Measurements from ENCODE around the gene ZBTB7B.

The ZBTB7B gene

GRCh38 chr1:154969860-154970452 lies 32.6 kb upstream of the ZBTB7B start:
- TF ChIP-seq CTCF (IDR thresholded peaks at IDR 0.05), result no peak

DNA sequence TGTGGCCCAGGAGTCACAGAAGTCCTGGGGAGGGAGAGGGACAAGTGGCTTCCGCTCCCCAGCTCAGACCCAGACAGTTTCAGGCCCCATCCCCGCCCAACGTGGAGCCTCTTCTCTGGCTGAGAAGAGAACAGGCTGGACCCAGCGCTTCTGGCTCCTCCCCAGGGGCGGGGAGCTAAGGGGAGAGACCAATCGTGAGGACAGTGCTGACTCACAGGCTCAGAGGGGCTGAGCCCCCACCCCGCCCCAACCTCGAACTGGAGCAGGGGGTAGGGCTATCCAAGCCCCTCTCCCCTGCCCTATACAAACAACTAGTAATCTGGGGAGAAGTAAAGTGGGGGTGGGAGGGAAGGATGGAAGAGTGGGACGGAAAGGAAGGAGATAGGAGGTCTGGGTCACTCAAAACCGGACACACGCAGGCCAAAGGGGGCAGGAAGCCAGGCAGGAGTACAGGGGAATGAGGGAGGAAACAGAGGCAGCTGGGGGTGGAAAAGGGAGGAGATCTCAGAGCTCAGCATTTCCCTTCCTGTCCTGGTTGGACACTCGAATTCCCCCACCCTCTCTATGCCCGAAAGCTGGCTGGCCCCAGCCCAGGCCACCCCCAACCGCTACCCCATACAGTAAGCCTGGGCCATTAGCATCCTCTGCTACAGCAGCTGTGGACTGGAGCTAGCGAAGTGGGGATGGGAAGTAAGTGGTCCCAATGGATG lies 31.8 kb upstream of the ZBTB7B start, which contains the start of gene SHC1:
Gene SHC1, minus strand, starts transcription at position 117 of the 710 bp plus-strand sequence. CDS start 221 bp downstream, outside the sequence.
- no peak for TF ChIP-seq CTCF (IDR thresholded peaks at IDR 0.05)

DNA sequence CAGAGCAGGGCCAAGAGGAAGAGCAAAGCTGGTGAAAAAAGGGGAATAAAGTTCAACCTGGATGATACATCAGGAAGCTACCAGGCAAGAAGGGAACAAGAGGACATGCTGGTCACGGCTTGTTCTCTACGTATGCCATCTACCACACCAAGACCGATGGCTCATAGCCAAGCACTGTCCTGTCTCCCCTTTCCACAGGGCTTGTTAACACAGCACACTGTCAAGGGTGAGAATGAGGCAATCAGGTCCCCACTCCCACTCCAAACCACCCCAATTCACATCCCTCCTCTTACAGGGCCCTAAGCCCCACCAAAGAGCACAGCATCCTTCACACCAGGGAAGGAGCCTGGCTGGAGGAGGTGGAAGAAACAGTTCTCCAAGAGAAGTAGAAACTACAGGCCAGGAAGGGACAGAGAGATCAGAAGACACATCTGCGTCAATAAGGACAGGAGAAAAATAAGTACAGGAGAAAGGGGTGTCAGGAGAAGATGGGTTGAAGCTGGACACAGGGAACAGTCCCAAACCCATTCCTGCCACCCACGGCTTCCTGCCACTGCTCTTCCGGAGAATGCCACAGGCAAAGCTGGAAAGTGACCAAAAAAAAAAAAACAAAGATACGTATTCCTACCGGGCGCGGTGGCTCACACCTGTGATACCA lies 31.1 kb upstream of the ZBTB7B start:
- TF ChIP-seq CTCF (IDR thresholded peaks at IDR 0.05), result no peak

- TF ChIP-seq CTCF (IDR thresholded peaks at IDR 0.05), result no peak
These were observed 30.4 kb upstream of the ZBTB7B start for GRCh38 chr1:154972213-154972516.

GRCh38 chr1:154972517-154973343 lies 29.9 kb upstream of the ZBTB7B start:
- TF ChIP-seq CTCF (IDR thresholded peaks at IDR 0.05), result no peak

DNA sequence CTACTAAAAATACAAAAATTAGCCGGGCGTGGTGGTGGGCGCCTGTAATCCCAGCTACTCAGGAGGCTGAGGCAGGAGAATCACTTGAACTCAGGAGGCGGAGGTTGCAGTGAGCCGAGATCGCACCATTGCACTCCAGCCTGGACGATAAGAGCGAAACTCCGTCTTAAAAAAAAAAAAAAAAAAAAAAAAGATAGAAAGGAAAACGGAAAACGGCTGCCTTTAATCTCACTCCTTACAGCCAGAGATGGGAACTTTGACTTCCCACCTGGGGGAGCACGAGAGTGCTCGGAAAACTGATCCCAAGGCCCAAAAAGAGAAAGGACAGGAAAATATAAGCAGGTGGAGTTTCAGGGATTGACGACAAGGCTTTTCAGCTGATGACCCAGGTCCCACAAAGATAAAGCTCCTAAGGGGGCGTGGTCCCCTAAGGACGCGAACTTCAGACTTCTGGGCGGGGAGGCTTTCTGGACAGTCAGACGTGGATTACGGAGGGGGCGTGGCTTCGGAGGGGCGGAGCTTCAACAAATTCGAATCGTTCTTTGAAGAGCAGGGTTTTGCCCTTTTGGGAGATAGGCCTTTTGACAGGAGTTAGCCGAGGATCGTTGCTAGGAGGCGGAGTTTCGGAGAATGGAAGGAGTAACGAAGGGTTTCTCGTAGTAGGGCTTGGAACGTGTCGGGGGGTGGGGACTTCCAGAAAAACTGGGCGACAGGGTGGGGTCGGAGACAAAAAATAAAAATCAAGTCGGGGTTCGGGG lies 29.1 kb upstream of the ZBTB7B start:
- TF ChIP-seq CTCF (IDR thresholded peaks at IDR 0.05), result no peak; the same call in 1 of the 2 replicates
